Subcutaneous adipose tissue (tissue), 4 donors: ENCODE data around the gene SCNN1A. TPM values are rescaled to one million over a fixed set of nuclear protein-coding genes. Genes with fewer than 3 reads are reported as not detected.

ENCODE experiments used
- CTCF ChIP-seq: fragments of 450-650 bp; IDR thresholded peaks from one replicate; pipeline ENCODE4 v1.5.1; 2016; ENCODE audit warnings: low read depth, mild to moderate bottlenecking, control low read depth, antibody characterized with exemption, moderate library complexity
- total RNA-seq, 4 donors: library from RNA; depleted of rRNA; stranded (reverse); fragments of >200 nt; gene quantifications; one replicate each; pipeline ENCODE4 v1.1.0, GENCODE V29; 2016

Gene SCNN1A
- total RNA-seq, 4 donors from 2014 or later = 3.4 to 5.8 (median 4.1) TPM

- TF ChIP-seq CTCF = no peak
These were observed 44.2 kb downstream of the SCNN1A start for GRCh38 chr12:6330999-6331714.

GRCh38 chr12:6330192-6330591, 45.2 kb downstream of the SCNN1A start:
- no peak for TF ChIP-seq CTCF

GRCh38 chr12:6329703-6330064, 45.7 kb downstream of the SCNN1A start:
- TF ChIP-seq CTCF = no peak

GRCh38 chr12:6328945-6329702, 46.2 kb downstream of the SCNN1A start:
- no peak for TF ChIP-seq CTCF

GRCh38 chr12:6328045-6328779, 47.2 kb downstream of the SCNN1A start:
- no peak for TF ChIP-seq CTCF

GRCh38 chr12:6327229-6328041, 47.9 kb downstream of the SCNN1A start:
- TF ChIP-seq CTCF = no peak
